HEK293 (cell line): ENCODE data around the gene SLCO4A1.

Source experiments
- CTCF ChIA-PET: fragments of 350-600 bp; formaldehyde crosslinking; extraction: SDS; loops from one replicate; lab custom pipeline; 2021; ENCODE audit warnings: antibody characterized with exemption; lab: Yijun Ruan, JAX
- POLR2A ChIA-PET: fragments of 300-600 bp; formaldehyde crosslinking; extraction: SDS; loops from one replicate; lab custom pipeline; 2020; ENCODE audit warnings: antibody characterized with exemption, inconsistent platforms; lab: Yijun Ruan, JAX
- H3K27ac ChIP-seq: fragments of 200-500 bp; sonication (Bioruptor generic); 2 replicates; pipeline ENCODE4 v1.5.1; 2014; ENCODE audit warnings: low read depth, low read length, control low read depth, inconsistent platforms; ENCODE audit errors: extremely low read depth
- H3K36me3 ChIP-seq, 2 experiments: fragments of 200-500 bp in 1 of 2; sonication (Bioruptor generic) in 1 of 2; 1 replicate in 1 of 2; 2 replicates in 1 of 2; pipeline ENCODE4 v1.5.1; 2014 to 2017; ENCODE audit warnings: inconsistent platforms in 2 of 2, low read length in 2 of 2; ENCODE audit not compliant: control insufficient read depth in 2 of 2, insufficient read depth in 1 of 2
- H3K4me1 ChIP-seq: fragments of 200-500 bp; sonication (Bioruptor generic); 2 replicates; pipeline ENCODE4 v1.5.1; 2014; ENCODE audit warnings: mild to moderate bottlenecking, low read length, inconsistent platforms; ENCODE audit not compliant: control insufficient read depth, insufficient read depth
- H3K4me3 ChIP-seq: 2 replicates; pipeline ENCODE4 v1.5.1; 2011; ENCODE audit warnings: low read depth, mild to moderate bottlenecking, control low read depth, low read length, moderate library complexity
- H3K9me3 ChIP-seq: fragments of 200-500 bp; sonication (Bioruptor generic); 2 replicates; pipeline ENCODE4 v1.5.1; 2014; ENCODE audit warnings: low read depth, low read length, inconsistent platforms; ENCODE audit not compliant: control insufficient read depth, insufficient read depth
- KLF1 ChIP-seq: fragments of 450-650 bp; formaldehyde crosslinking; IDR thresholded peaks from 2 replicates; pipeline ENCODE4 v1.5.1; 2016; ENCODE audit warnings: missing biosample characterization, missing genetic modification characterization
- SP2 ChIP-seq: fragments of 450-650 bp; formaldehyde crosslinking; IDR thresholded peaks from 2 replicates; pipeline ENCODE4 v1.5.1; 2016; ENCODE audit warnings: missing biosample characterization, missing genetic modification characterization
- SP3 ChIP-seq: fragments of 450-650 bp; formaldehyde crosslinking; IDR thresholded peaks from 2 replicates; pipeline ENCODE4 v1.5.1; 2016; ENCODE audit warnings: missing biosample characterization, missing genetic modification characterization
- ZFP37 ChIP-seq: fragments of 450-650 bp; formaldehyde crosslinking; IDR thresholded peaks from 2 replicates; pipeline ENCODE4 v1.5.1; 2016; ENCODE audit warnings: missing biosample characterization, missing genetic modification characterization
- ZNF132 ChIP-seq: fragments of 450-650 bp; formaldehyde crosslinking; IDR thresholded peaks from 2 replicates; pipeline ENCODE4 v1.5.1; 2017; ENCODE audit warnings: missing biosample characterization, missing genetic modification characterization, borderline replicate concordance
- ZNF155 ChIP-seq: fragments of 450-650 bp; formaldehyde crosslinking; IDR thresholded peaks from 2 replicates; pipeline ENCODE4 v1.5.1; 2016; ENCODE audit warnings: missing biosample characterization, missing genetic modification characterization
- ZNF426 ChIP-seq: fragments of 450-650 bp; formaldehyde crosslinking; IDR thresholded peaks from 2 replicates; pipeline ENCODE4 v1.5.1; 2017; ENCODE audit warnings: missing biosample characterization, missing genetic modification characterization, mild to moderate bottlenecking, inconsistent platforms, moderate library complexity
- ZNF48 ChIP-seq: fragments of 450-650 bp; formaldehyde crosslinking; IDR thresholded peaks from 2 replicates; pipeline ENCODE4 v1.5.1; 2016; ENCODE audit warnings: missing biosample characterization, missing genetic modification characterization
- ZNF521 ChIP-seq: fragments of 450-650 bp; formaldehyde crosslinking; IDR thresholded peaks from 2 replicates; pipeline ENCODE4 v1.5.1; 2017; ENCODE audit warnings: missing biosample characterization, mild to moderate bottlenecking, missing genetic modification characterization
- ZNF639 ChIP-seq: fragments of 450-650 bp; formaldehyde crosslinking; IDR thresholded peaks from 2 replicates; pipeline ENCODE4 v1.5.1; 2016; ENCODE audit warnings: missing biosample characterization, missing genetic modification characterization
- TF ChIP-seq, protein P1 (sequence below): fragments of 450-650 bp; formaldehyde crosslinking; IDR thresholded peaks from 2 replicates; pipeline ENCODE4 v1.5.1; 2016; ENCODE audit warnings: missing biosample characterization, missing genetic modification characterization
- TF ChIP-seq, protein P2 (sequence below): fragments of 450-650 bp; formaldehyde crosslinking; IDR thresholded peaks from 2 replicates; pipeline ENCODE4 v1.5.1; 2016; ENCODE audit warnings: missing biosample characterization, missing genetic modification characterization
- TF ChIP-seq, protein P3 (sequence below): fragments of 450-650 bp; formaldehyde crosslinking; IDR thresholded peaks from 2 replicates; pipeline ENCODE4 v1.5.1; 2016; ENCODE audit warnings: missing biosample characterization, missing genetic modification characterization, borderline replicate concordance

SLCO4A1 gene

GRCh38 chr20:62656919-62657588 is 14.8 kb downstream of the SLCO4A1 start:
- CTCF ChIA-PET, result interaction anchor here (0.6 to 2.3 kb wide), 3 partner anchors 21 to 134 kb away, joined by 3 to 6 read pairs (median 3); no protein-coding TSS in a partner anchor
- TF ChIP-seq KLF1 (tag by site-specific recombination), result 0 out of 2 replicates have a peak, but pooled peaks have one; percentile 5
- no peak for TF ChIP-seq SP2 (tag by site-specific recombination)
- TF ChIP-seq, all 188 proteins: peak for 1
- H3K9me3 ChIP-seq, result no peaks in the 10 kb centered on the region
- H3K36me3 ChIP-seq, result peaks cover 0 to 8% of the 10 kb centered on the region in 2 experiments; a peak in 1 of 3 replicates
- POLR2A ChIA-PET, result no interaction called here
- H3K4me3 ChIP-seq, result no peak overlapping the region
- no peak overlapping the region for H3K27ac ChIP-seq
- H3K4me1 ChIP-seq, result peaks cover 4% of the 10 kb centered on the region

DNA sequence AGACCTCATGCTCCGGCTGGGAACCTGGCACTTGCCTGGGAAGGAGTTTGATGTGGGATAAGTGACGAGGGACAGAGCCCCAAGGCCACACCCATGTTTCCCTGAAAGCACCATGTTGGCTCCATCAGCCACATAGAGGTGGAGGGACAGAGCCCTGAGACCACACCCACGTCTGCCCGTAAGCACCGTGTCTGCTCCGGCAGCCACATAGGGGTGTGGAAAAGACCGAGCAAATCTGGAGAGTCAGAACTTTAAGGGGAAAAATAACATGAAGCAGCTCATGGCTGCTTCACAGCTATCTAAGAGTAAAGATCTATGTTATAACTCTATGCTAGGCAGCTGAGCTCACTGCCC is 15.3 kb downstream of the SLCO4A1 start:
- peak; percentile 26; the same call in 1 of the 2 replicates for TF ChIP-seq KLF1 (tag by site-specific recombination)
- TF ChIP-seq ZNF521 (tag by site-specific recombination), result no peak
- no peak for TF ChIP-seq ZNF639 (tag by site-specific recombination)
- no peak for TF ChIP-seq ZNF48 (tag by site-specific recombination)
- TF ChIP-seq ZNF155 (tag by site-specific recombination), result no peak
- TF ChIP-seq, protein P1, sequence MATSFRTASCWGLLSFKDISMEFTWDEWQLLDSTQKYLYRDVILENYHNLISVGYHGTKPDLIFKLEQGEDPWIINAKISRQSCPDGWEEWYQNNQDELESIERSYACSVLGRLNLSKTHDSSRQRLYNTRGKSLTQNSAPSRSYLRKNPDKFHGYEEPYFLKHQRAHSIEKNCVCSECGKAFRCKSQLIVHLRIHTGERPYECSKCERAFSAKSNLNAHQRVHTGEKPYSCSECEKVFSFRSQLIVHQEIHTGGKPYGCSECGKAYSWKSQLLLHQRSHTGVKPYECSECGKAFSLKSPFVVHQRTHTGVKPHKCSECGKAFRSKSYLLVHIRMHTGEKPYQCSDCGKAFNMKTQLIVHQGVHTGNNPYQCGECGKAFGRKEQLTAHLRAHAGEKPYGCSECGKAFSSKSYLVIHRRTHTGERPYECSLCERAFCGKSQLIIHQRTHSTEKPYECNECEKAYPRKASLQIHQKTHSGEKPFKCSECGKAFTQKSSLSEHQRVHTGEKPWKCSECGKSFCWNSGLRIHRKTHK (tag by site-specific recombination), result no peak
- Histone ChIP-seq H3K4me1 (no peaks in the 10 kb centered on the region), H3K4me3 (no peak overlapping the region), H3K36me3 (peaks cover 0 to 9% of the 10 kb centered on the region in 2 experiments; a peak in 1 of 3 replicates), H3K9me3 (no peaks in the 10 kb centered on the region), H3K27ac (no peak overlapping the region)
- CTCF ChIA-PET, result interaction anchor here (2.3 kb wide), 1 partner anchor 134 kb away, joined by 6 read pairs; no protein-coding TSS in a partner anchor
- POLR2A ChIA-PET, result no interaction called here

DNA sequence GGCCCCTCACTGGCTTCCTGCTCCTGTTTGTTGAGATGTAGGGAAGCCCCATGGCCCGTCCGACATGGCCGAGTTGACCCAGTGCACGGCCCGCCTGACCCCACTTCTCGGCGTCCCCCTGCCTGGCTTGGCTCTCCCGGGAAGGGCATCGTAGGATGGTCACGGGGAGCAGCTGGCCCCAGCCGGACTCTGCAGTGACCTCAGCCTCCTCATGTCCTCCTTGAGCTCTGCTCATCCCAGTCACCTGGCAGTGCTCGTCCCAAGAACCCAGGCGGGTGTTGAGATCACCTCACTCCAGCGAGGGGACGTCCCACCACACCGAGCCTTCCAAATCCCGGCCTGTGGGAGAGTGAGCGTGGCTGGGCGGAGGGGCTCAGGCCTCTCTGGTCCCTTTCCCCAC is 15.7 kb downstream of the SLCO4A1 start:
- Histone ChIP-seq H3K27ac (no peak overlapping the region), H3K4me3 (no peak overlapping the region), H3K36me3 (peaks cover 0 to 9% of the 10 kb centered on the region in 2 experiments; a peak in 1 of 3 replicates), H3K4me1 (no peaks in the 10 kb centered on the region), H3K9me3 (no peaks in the 10 kb centered on the region)
- CTCF ChIA-PET, result interaction anchor here (0.6 to 2.3 kb wide), 2 partner anchors 16 to 134 kb away, joined by 4 to 6 read pairs; no protein-coding TSS in a partner anchor
- TF ChIP-seq, protein P2, sequence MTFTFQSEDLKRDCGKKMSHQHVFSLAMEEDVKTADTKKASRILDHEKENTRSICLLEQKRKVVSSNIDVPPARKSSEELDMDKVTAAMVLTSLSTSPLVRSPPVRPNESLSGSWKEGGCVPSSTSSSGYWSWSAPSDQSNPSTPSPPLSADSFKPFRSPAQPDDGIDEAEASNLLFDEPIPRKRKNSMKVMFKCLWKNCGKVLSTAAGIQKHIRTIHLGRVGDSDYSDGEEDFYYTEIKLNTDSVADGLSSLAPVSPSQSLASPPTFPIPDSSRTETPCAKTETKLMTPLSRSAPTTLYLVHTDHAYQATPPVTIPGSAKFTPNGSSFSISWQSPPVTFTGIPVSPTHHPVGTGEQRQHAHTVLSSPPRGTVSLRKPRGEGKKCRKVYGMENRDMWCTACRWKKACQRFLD (tag by site-specific recombination), result no peak
- TF ChIP-seq ZFP37 (tag by site-specific recombination) (no peak), ZNF132 (tag by site-specific recombination) (no peak), SP3 (tag by site-specific recombination) (no peak), ZNF426 (tag by site-specific recombination) (no peak)
- TF ChIP-seq, protein P3, sequence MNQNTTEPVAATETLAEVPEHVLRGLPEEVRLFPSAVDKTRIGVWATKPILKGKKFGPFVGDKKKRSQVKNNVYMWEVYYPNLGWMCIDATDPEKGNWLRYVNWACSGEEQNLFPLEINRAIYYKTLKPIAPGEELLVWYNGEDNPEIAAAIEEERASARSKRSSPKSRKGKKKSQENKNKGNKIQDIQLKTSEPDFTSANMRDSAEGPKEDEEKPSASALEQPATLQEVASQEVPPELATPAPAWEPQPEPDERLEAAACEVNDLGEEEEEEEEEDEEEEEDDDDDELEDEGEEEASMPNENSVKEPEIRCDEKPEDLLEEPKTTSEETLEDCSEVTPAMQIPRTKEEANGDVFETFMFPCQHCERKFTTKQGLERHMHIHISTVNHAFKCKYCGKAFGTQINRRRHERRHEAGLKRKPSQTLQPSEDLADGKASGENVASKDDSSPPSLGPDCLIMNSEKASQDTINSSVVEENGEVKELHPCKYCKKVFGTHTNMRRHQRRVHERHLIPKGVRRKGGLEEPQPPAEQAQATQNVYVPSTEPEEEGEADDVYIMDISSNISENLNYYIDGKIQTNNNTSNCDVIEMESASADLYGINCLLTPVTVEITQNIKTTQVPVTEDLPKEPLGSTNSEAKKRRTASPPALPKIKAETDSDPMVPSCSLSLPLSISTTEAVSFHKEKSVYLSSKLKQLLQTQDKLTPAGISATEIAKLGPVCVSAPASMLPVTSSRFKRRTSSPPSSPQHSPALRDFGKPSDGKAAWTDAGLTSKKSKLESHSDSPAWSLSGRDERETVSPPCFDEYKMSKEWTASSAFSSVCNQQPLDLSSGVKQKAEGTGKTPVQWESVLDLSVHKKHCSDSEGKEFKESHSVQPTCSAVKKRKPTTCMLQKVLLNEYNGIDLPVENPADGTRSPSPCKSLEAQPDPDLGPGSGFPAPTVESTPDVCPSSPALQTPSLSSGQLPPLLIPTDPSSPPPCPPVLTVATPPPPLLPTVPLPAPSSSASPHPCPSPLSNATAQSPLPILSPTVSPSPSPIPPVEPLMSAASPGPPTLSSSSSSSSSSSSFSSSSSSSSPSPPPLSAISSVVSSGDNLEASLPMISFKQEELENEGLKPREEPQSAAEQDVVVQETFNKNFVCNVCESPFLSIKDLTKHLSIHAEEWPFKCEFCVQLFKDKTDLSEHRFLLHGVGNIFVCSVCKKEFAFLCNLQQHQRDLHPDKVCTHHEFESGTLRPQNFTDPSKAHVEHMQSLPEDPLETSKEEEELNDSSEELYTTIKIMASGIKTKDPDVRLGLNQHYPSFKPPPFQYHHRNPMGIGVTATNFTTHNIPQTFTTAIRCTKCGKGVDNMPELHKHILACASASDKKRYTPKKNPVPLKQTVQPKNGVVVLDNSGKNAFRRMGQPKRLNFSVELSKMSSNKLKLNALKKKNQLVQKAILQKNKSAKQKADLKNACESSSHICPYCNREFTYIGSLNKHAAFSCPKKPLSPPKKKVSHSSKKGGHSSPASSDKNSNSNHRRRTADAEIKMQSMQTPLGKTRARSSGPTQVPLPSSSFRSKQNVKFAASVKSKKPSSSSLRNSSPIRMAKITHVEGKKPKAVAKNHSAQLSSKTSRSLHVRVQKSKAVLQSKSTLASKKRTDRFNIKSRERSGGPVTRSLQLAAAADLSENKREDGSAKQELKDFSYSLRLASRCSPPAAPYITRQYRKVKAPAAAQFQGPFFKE (tag by site-specific recombination), result no peak
- POLR2A ChIA-PET, result no interaction called here
